Measurements from ENCODE around the gene HELT.

The HELT gene

DNA sequence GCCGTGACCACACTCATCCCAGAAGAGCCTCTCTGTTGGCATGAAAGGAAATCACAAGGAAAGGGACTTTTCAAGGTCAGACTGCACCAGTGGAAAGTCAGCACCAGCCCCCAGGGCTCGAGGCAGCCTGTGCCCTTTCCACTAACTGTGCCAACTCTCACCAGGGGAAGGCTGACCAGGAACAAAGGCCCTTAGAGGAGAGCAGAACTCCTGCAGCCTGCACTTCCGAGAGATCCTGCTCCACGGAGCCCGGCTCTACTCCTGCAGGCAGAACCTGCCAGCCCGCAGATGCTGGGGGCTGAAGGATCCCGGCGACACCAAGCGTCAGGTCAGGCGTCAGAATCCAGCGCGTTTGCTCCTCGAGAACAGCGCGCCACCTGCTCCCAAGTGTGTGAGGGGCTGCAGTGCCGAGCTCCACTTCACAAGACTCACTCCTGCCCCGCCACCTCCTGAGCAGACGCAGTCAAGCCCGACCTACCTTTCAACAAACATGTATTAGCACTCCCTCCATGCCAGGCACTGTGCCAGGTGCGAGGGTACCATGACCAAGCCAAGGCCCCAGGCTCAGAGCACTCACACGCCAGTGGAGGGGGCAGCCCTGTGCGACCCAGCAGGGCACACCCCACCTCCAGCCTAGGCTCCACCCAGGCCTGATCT, 13.6 kb upstream of the HELT start:
- no peak for DNase-seq

DNA sequence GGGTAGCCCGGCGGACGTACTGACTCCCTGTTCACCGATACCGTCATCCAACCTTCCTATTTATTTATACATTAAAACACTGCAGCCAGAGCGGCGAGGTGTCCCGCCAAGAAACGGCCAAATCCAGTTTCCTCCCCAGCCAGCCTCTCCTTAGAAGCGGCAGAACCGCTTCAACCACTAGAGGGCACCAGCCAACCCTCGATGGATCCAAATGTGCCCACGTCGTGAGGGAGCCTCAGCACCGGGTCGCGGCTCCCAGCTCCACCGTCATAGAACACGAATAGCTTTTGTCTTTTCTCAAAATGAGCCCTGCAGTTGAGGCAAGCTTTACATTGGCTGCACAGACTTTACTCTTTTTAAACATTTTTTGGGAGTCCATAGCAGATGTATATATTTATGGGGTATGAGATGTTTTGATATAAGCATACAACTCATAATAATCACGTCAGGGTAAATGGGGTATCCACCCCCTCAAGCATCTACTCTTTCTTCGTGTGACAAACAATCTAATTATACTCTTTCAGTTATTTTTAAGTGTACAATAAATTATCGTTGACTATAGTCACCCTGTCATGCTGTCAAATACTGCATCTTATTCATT, 13.0 kb upstream of the HELT start:
- peak; percentile 56 for DNase-seq

DNA sequence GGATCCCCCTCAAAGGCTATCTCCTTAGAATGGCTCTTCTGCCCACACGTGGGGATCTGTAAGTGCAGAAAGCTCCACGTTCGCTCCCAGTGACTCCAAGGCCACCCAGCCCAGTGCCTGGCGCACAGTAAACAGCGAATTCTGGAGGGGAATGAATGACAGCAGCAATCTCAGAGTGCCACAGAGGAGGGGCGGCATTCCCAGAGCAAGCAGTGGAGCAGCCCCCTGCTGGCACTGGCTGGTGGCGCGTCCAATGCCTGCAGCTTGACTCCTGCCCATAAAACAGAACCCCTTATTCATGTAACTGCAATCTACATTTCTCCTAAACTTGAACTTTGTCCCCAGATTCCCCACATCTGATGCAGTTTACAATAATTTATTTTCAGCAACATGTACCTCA, 6.9 kb upstream of the HELT start:
- DNase-seq, result no peak

DNA sequence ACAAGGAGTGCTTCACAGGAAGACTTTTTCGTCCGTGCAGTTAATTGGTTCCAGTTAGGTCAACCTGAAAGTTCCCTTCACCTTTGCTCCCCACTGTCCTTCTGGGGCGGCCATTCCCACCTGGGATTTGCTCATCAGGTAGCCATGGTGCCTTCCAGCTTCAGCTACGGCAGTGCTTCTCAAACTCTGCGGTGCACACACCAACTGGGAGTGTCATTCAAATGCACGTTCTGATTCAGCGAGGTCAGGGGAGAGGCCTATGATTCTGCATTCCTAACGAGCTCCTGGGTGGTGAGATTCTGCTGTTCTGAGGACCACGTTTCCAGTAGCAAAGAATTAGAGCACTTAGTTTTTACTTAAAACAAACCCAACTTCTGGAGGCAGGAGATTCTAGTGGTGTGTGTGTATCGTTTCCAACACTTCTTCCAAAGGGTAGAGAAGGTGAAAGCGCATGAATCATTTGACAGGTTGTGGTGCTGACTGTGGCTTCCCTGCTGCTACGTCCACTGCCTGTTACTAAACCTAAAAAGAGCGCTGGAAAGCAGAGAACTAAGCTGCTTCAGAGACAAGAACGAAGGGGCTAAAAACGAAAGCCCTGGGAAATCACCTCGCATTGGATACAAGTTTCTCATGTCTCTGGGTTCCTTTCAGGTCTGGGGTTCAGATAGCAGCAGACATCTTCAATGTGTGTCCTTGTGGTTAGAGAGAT, 4.7 kb upstream of the HELT start:
- DNase-seq, result no peak

DNA sequence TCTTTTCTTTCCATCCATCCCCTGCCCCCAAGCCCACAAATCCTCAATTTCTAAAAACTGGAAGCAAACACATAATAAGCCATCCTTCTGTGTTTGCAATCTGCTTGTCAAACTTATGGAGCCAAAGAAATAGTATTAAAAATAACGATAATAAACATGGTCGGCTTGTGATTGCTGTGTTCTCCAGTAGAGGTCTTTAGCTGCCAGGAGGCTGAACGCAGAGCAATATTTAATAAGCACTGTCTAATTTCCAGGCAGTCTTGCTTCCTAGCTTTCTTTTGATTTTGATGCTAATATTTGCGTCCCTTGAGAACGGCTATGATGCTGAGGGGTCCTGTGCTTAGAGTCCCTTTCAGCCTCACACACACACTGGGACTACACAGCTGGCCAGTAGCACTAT, 3.2 kb upstream of the HELT start:
- DNase-seq, result no peak

DNA sequence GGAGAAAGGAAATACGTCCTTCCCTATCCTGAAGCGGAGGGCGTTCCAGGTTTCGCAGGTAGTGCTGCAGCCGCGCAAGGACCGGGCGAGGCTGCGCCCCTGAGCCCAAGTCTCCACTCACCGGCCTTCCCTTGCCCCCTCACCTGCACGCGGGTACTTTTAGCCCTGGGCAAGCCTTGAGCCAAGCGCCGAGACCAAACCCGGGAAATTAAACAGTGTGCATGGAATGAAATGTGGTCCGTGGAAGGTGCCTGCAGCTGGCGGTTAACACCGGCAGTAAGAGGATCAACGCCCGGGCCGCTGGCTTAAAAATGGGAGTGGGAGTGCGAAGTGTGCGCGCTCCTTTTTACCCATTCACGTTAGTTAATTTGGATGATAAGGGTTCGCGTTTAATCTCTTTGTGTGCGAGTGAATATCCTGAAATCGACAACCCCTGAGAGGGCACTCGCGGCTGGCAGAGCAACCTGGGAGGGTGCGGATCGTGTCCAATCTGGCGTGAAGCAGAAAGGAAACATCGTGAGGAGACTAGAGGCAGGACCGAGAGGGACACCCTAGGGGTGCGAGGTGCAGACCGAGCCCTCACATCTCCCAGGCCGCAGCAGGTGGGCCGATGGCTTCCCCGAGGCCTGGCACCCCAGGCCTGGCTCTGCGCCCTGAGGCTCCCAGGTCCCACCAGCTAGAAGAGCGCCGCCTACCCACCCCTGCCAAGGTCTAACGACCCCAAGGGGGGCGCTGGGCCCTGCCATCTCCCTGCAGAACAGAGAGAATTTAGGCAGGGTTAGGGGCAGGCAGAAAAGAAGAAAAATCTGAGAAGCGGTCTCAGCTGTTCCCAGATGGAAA, 2.0 kb upstream of the HELT start:
- no peak for DNase-seq

DNA sequence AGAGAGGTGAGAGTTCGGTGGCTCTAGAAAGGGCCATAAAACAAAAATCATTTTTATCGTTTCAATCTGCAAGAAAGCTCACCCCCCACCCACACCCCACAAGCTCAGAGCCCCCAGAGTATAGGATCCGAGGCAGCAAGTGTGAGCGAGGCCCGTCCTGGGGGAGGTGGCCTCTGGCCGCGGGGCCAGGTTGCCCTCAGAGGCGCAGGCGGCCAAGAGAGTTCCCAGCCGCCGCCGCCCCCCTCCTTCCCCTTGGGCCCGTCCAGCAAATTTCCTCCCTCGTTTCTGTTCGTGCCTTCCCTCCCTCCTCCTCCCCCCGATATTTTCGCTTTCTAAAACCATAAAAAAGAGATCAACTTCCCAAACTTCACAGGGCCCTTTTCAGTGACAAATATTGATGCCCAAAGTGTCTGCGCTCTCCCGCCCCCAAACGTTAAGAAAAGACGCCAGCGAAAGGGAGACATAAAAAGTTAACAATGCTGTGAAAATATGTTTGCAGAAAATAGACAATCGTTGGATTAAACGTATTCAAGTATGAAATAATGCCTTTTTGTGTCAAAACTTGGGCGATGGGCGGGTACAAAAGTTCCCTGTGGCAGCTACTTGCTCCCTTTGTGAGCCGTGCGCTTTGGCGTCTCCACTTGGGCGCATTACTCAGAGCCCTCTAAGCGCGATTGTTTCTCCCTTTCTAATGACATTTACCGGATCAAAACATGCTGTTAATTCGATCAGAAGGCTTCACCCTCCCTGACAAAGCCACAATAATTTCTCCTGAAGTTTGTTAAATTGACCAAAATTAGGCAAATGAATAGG, 1.1 kb upstream of the HELT start:
- no peak for DNase-seq

DNA sequence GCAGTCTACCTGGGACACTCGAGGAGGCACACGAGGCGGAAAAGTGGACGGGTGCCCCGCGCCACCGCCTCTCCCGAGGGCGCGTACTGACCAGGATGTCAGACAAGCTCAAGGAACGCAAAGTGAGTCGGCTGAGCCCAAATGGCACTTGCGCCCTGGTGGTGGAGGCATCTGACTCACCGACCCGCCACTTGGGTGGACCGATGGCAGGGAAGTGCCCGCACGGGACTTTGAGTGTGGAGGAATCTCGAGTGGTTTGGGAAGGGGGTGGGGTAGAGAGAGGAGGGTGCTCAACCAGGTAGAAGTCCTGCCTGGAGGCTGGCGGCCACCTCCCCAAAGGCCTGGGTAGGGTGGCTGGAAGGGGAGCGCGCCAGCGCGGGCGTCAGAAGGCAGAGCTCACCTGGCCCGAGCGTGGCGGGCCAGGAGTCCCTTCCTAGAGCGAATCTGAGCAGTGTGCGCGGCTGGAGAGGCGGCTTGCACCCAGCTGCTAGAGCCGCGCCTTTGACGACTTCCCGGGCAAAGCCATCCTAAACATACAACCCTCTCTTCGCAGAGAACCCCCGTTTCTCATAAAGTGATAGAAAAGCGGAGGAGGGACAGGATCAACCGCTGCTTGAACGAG, 655 bp downstream of the HELT start:
- no peak for DNase-seq

DNA sequence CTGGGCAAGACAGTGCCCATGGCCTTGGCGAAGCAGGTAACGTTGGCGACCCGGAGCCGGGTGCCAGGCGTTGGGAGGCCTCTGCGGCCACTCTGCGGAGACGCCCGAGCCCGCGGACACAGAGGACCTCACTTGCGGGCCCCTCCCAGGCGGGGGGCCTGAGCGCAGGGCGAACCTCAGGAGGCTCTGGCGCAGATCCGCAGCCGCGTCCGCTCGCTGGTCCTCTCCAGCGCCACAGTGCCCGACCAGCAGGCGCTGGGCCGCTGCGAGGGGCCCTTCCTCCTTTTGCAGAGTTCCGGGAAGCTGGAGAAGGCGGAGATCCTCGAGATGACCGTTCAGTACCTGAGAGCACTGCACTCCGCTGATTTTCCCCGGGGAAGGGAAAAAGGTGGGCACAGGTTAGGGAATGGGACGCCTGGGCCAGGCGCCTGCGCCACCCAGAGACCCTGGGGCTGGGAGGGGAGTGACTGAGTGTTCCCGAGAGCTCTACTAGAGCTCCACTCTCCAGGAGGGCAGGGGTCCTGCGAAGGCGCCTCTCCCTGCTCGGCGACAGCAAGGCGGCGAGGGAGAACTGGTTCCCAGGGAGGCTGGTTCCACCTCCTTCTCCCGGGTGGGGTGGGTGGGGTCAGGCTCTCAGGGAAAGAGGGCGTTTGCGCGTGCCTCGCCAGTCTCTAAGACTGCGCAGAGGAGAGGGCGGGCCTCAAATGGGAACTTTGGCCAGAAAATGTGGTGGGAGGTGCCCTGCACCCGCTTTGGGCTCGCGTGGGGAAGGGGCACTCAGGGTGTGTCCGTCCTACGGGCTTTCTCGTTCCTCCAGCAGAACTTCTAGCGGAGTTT, 1.4 kb downstream of the HELT start:
- no peak for DNase-seq

DNA sequence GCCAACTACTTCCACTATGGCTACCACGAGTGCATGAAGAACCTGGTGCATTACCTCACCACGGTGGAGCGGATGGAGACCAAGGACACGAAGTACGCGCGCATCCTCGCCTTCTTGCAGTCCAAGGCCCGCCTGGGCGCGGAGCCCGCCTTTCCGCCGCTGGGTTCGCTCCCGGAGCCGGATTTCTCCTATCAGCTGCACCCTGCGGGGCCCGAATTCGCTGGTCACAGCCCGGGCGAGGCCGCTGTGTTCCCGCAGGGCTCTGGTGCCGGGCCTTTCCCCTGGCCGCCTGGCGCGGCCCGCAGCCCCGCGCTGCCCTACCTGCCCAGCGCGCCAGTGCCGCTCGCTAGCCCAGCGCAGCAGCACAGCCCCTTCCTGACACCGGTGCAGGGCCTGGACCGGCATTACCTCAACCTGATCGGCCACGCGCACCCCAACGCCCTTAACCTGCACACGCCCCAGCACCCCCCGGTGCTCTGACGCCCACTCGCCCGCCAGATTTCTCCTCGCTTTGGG, 2.1 kb downstream of the HELT start:
- DNase-seq, result no peak

DNA sequence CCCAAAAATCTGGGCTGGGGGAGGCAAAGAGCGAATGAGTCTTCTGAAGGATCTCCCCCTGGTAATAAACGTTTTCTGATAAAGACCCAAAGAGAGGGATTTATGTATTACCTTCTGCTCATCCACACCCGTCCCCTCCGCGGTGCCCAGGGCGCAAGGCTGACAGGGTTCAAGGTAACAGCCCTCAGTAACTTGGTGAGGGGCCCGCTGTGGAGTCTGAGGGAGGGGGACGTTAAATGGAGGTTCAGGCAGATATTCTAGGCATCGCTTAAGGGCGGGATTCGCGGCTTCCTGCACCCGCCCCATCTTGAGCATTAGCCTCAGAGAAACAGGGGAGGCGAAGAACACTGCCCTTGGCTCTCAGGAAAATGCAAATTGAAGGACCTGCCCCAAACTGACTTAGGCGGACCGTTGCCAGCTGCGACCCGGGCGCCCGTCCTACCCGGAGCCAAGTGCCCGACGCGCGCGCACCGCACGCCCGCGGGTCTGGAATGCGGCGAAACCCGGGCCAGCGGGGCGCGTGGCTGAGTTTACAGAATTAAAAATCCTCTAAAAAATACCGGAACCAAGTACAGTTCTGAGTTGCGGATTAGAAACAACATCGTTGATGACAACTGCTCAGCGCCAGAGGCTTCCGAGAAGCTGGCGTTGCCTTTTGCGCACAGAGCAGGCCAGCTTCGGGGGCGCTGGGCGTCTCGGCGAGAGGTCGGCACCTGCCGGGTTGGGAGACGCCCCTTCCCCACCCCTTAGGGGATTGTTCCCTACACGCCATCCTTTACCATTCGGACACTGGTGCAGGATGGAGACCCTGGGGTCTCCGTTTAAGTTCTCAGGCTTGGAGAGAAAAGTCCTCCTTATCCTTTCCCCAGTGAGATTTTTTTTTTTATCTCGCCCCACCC, 2.8 kb downstream of the HELT start:
- no peak for DNase-seq

DNA sequence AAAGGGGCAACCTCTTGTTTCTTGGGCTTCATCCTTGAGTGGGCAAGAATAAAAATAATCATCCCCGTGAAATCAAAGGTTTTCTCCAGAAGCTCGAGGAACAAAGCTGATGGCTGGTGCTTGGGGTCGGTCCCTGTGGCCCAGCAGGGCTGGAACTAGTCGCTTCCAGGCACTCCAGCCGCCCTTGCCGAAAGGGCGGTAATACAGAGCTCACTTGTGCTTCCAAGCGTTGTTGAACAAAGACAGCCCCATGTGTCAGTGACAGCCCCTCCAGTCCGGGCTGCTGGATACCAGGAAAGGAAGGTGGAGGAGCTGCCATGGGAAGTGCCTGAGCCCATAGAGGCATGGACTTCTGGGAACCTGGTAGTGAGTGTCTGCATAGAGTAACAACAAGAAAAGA, 5.2 kb downstream of the HELT start:
- no peak for DNase-seq

DNA sequence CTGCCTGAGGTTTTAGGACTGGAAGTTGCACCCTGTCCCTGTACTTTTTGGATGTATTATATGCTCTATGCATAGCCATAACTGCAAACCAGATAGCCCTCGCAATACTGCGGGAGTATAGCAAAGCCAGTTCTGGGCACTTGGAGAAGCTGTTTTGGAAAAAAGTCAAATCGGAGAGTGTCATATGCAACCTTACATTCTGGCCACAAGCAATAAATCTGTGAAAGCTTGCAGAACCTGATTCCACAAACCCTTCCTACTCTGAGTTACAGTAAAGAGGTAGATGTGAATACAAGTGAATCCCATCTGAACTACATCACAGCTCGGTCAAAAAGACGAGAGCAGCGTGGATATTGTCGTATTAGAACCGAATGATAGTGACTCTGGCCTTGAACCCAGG, 10.3 kb downstream of the HELT start:
- DNase-seq, result no peak

DNA sequence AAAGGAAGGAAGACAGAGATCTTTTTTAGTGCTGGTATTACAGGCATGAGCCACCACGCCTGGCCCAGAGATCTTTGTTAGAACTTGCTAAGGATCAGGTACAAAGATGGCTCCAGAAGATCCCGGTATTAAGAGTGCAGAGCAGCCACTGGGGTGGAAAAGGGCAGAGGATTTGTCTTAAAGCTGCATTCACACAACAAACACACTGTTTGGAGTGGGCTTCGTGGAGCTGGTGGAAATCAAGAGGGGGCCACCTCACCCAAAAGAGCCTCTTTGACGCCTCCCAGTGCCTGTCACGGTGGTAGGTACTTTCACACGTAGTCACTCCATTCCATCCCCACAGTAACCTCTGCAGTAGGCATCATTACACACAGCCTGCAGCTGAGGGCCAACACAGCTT, 13.3 kb downstream of the HELT start:
- DNase-seq, result no peak

DNA sequence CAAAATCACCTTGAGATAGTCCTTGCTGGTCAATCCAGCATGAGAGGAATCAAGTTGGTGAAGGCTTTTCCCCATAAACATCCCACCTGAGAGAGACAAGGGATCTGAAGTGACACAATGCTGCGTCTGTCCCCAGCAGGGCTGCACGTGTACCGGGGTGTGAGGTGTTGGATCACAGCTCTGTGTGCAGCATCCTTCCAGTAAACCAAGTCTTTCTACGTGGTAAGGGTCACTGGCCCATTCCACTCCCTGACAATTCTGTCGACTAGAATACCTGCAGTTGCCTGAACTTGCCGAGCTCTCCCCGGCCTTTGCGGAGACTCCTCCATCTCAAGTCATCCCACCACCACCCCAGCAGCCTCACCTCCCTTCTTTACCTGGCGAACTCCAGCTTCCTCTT, 14.8 kb downstream of the HELT start:
- no peak for DNase-seq

DNA sequence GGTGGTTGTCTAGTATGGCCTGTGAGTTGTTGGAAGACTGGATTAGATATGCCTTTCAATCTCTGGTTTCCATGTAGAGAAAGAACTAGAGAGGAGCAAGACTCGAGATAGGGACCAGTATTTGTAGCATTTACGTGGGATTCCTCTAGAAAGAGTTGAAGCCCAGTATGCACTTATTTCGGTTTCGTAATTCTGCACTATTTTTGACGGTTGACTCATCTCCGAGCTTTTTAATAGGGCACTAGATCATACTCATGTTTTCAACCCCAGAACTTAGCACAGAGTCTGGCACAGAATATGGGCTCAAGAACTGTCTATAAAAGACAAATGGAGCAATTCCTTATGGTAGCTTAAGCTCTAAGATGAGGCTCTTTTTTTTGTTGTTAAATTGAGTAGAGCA, 15.7 kb downstream of the HELT start:
- no peak for DNase-seq

DNA sequence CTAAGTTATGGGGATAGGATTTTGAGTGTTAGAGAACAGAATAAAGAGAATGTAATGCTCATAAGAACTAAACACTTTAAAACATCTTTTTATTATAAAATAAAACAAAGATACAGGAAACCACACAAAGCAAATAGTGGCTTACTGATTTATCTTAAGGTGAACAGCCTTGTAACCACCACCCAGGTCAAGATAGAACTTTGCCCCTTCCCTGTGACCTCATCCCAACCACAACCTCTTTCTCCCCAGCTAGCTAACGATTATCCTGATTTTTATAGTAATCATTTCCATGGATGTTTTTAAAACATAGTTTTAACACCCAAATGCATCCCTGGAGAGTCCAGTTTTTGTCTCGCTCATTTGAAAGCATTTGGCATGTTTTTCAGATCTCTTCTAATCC, 17.0 kb downstream of the HELT start:
- no peak for DNase-seq

DNA sequence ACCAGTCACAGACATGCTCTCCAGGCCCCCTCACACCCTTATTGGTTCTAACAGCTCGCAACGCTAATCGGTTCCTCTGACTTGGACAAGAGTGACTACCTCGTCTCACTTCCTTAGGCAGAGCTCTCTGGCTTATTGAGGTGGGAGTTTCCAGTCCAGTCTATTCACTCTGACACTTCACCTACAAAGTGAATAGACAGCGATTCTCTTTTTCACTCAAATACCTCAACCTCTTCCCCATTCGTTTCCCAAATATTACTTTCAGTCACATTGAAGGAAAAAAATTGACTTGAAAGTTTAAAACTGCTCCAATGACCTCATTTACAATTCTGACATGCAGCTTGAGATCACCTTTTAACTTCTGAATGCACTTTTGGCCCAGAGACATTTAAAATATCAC, 17.7 kb downstream of the HELT start:
- no peak for DNase-seq

DNA sequence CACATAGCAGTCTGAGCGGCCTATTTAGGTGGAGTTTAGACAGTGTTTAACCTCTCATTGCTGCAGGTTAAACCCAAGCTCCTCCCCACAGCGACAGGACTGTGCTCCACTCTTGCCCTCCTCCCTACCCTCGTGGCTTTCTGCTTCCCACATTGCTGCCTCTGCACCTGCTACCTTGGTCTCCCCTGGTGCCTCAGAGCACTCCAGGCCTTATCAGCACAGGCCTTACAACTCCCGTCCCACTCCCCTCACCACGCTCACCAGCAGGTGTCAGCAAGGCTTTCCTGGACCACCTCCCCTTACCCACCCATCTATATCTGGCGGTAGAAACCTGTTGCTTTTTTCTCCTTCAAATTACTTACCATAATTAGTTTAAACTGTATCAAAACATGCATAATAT, 18.6 kb downstream of the HELT start:
- DNase-seq, result no peak

Data from effector CD8-positive, alpha-beta T cell (primary cell).